ENCODE measurements around the gene INPP4B.

DNA sequence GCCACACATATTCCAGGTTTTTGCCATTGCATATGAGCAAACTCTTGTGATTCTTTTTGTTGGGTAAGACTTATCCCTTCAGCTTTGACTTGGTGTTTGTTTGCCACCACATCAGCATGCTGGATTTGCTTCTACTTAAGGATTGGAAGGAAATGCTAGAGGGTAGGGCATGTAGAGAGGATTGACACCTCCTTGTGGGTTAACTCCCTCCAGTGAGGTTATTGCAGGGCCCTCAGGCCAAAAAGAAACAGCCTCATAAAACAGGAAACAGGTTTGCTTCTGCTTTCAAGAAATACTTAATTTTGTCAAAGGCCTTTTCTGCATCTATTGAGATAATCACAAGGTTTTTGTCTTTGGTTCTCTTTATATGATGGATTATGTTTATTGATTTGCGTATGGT, 15.2 kb upstream of the INPP4B start:
- TF ChIP-seq, protein P1, sequence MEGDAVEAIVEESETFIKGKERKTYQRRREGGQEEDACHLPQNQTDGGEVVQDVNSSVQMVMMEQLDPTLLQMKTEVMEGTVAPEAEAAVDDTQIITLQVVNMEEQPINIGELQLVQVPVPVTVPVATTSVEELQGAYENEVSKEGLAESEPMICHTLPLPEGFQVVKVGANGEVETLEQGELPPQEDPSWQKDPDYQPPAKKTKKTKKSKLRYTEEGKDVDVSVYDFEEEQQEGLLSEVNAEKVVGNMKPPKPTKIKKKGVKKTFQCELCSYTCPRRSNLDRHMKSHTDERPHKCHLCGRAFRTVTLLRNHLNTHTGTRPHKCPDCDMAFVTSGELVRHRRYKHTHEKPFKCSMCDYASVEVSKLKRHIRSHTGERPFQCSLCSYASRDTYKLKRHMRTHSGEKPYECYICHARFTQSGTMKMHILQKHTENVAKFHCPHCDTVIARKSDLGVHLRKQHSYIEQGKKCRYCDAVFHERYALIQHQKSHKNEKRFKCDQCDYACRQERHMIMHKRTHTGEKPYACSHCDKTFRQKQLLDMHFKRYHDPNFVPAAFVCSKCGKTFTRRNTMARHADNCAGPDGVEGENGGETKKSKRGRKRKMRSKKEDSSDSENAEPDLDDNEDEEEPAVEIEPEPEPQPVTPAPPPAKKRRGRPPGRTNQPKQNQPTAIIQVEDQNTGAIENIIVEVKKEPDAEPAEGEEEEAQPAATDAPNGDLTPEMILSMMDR (IDR thresholded peaks at IDR 0.05) = no peak
- no peak for TF ChIP-seq POLR2A (IDR thresholded peaks at IDR 0.05)

Data from body of pancreas (tissue), 4 donors.